GM19467 (cell line): ENCODE data around the gene TRIM34.
"Not testable (repeated sequence)": the region's sequence is repeated elsewhere in the genome, so short reads cannot be mapped to it uniquely, and the experiment has no call there.

ENCODE experiments used
- ATAC-seq: cut with Tn5 transposase; IDR thresholded peaks from one replicate; pipeline ENCODE4 v1.9.1; 2021; ENCODE audit warnings: mild to moderate bottlenecking, moderate library complexity; ENCODE audit not compliant: unreplicated experiment

The TRIM34 gene

GRCh38 chr11:5683620-5684019 is 58.8 kb downstream of the TRIM34 start:
- not testable (repeated sequence) for ATAC-seq

GRCh38 chr11:5684036-5684645 is 59.3 kb downstream of the TRIM34 start:
- peak; percentile 4 for ATAC-seq

- ATAC-seq, result peak; percentile 67
These were observed 60.0 kb downstream of the TRIM34 start, which contains the start of gene TRIM5 for GRCh38 chr11:5684646-5685362. Gene TRIM5, minus strand, starts transcription at chr11:5685074. Its CDS starts 4,897 bp downstream, at chr11:5680177.

GRCh38 chr11:5686426-5686825 is 61.6 kb downstream of the TRIM34 start:
- ATAC-seq, result no peak

- no peak for ATAC-seq
These were observed 63.7 kb downstream of the TRIM34 start for GRCh38 chr11:5688482-5688881.

GRCh38 chr11:5689551-5689983 is 64.8 kb downstream of the TRIM34 start, which contains the start of gene TRIM22:
Gene TRIM22, plus strand, starts transcription at chr11:5689790. Its CDS starts 6,443 bp downstream, at chr11:5696233.
- peak; percentile 68 for ATAC-seq

GRCh38 chr11:5690216-5690615 is 65.4 kb downstream of the TRIM34 start:
- ATAC-seq, result no peak

- ATAC-seq, result no peak
These were observed 65.9 kb downstream of the TRIM34 start for GRCh38 chr11:5690736-5691135.

GRCh38 chr11:5691238-5691963 is 66.6 kb downstream of the TRIM34 start:
- ATAC-seq, result not testable (repeated sequence)

- no peak for ATAC-seq
These were observed 67.2 kb downstream of the TRIM34 start for GRCh38 chr11:5691964-5692361.
